HCT116 (cell line): Measurements from ENCODE around the gene POLH. TPM values are rescaled to one million over a fixed set of nuclear protein-coding genes. Genes with fewer than 3 reads are reported as not detected.
"Not testable (repeated sequence)": the region's sequence is repeated elsewhere in the genome, so short reads cannot be mapped to it uniquely, and the experiment has no call there.

Experiments
- ATAC-seq: fragments of 200-7000 bp; cut with Tn5 transposase; 2 replicates; pipeline ENCODE4 v1.9.1; 2020; ENCODE audit warnings: mild to moderate bottlenecking, moderate library complexity
- BruUV-seq: library from RNA; stranded (reverse); fragments of 400-500 nt; replicated peaks from 2 replicates; lab custom pipeline; 2021; lab: Mats Ljungman, UMichigan
- CTCF ChIA-PET: fragments of 300-600 bp; sonication (Branson Sonifier 250); formaldehyde crosslinking; loops from one replicate; lab custom pipeline; 2021; ENCODE audit warnings: antibody characterized with exemption; lab: Charles Lee
- POLR2A ChIA-PET: fragments of 300-600, 350-600 bp; sonication (Branson Sonifier 250); formaldehyde crosslinking; loops from one replicate; lab custom pipeline; 2021; ENCODE audit warnings: antibody characterized with exemption; lab: Charles Lee
- RAD21 ChIA-PET, 2 experiments: fragments of 300-600 bp; sonication (Branson Sonifier 250); formaldehyde crosslinking; loops; one replicate each; lab custom pipeline; 2023; ENCODE audit warnings: low total read pairs in 2 of 2; ENCODE audit not compliant: uncharacterized antibody in 2 of 2, unreplicated experiment in 2 of 2, low non-redundant PET in 1 of 2; lab: Charles Lee
- DNase-seq: peaks from one replicate; pipeline ENCODE4 v3.0.0-alpha.2; 2010; ENCODE audit warnings: low read depth, low spot score
- H2AFZ ChIP-seq: fragments of 200-600 bp; shearing (Covaris generic), sonication (generic); 2 replicates; pipeline ENCODE4 v1.6.1; 2017; ENCODE audit warnings: low read depth, mixed run types, mixed read lengths, antibody characterized with exemption, low read length; ENCODE audit not compliant: poor library complexity, severe bottlenecking
- H3K27ac ChIP-seq: 2 replicates; pipeline ENCODE4 v1.5.1; 2012; ENCODE audit warnings: low read depth, low read length
- H3K27me3 ChIP-seq: fragments of 200-600 bp; sonication (generic); 2 replicates; pipeline ENCODE4 v1.6.1; 2016; ENCODE audit warnings: mixed run types, low read length, mixed read lengths; ENCODE audit not compliant: insufficient read depth
- H3K36me3 ChIP-seq, 2 experiments: fragments of 200-500 bp in 1 of 2; fragments of 200-600 bp in 1 of 2; sonication (Bioruptor generic) in 1 of 2; sonication (generic) in 1 of 2; 2 replicates each; pipeline versions ENCODE4 v1.5.1 to v1.6.1; 2014 to 2016; ENCODE audit warnings: low read length in 2 of 2, inconsistent platforms in 1 of 2, mixed read lengths in 1 of 2, mixed run types in 1 of 2; ENCODE audit not compliant: insufficient read depth in 2 of 2, control insufficient read depth in 1 of 2
- H3K4me1 ChIP-seq, 2 experiments: fragments of 200-600 bp in 1 of 2; sonication (generic) in 1 of 2; 2 replicates each; pipeline versions ENCODE4 v1.5.1 to v1.6.1; 2012 to 2017; ENCODE audit warnings: low read length in 2 of 2, inconsistent platforms in 1 of 2, mild to moderate bottlenecking in 1 of 2, mixed read lengths in 1 of 2, mixed run types in 1 of 2, moderate library complexity in 1 of 2; ENCODE audit not compliant: insufficient read depth in 2 of 2, control insufficient read depth in 1 of 2
- H3K4me2 ChIP-seq: fragments of 200-600 bp; sonication (generic); 2 replicates; pipeline ENCODE4 v1.6.1; 2017; ENCODE audit warnings: mixed run types, low read length, mixed read lengths
- H3K4me3 ChIP-seq, 2 experiments: fragments of 200-600 bp in 1 of 2; sonication (generic) in 1 of 2; replicated peaks in 1 of 2; 2 replicates each; pipeline ENCODE4 v1.5.1; 2011 to 2016; ENCODE audit warnings: low read length in 2 of 2, control low read depth in 1 of 2, low read depth in 1 of 2, mild to moderate bottlenecking in 1 of 2, mixed read lengths in 1 of 2, mixed run types in 1 of 2
- H3K79me2 ChIP-seq: fragments of 200-600 bp; sonication (generic); 2 replicates; pipeline ENCODE4 v1.6.1; 2017; ENCODE audit warnings: mild to moderate bottlenecking, mixed run types, low read length, moderate library complexity, mixed read lengths; ENCODE audit not compliant: insufficient read depth
- H3K9ac ChIP-seq: fragments of 200-600 bp; sonication (generic); 2 replicates; pipeline ENCODE4 v1.6.1; 2016; ENCODE audit warnings: low read length, mixed read lengths
- H3K9me2 ChIP-seq: fragments of 200-600 bp; sonication (generic), shearing (Covaris generic); 2 replicates; pipeline ENCODE4 v1.6.1; 2017; ENCODE audit warnings: mixed run types, mild to moderate bottlenecking, moderate library complexity; ENCODE audit not compliant: insufficient read depth
- H3K9me3 ChIP-seq, 2 experiments: fragments of 200-500 bp in 1 of 2; fragments of 200-600 bp in 1 of 2; sonication (Bioruptor generic) in 1 of 2; sonication (generic) in 1 of 2; 2 replicates each; pipeline ENCODE4 v1.6.1; 2014 to 2017; ENCODE audit warnings: low read length in 2 of 2, mixed read lengths in 2 of 2, inconsistent platforms in 1 of 2, low read depth in 1 of 2, mild to moderate bottlenecking in 1 of 2, mixed run types in 1 of 2, moderate library complexity in 1 of 2; ENCODE audit not compliant: control insufficient read depth in 1 of 2, insufficient read depth in 1 of 2
- H4K20me1 ChIP-seq: fragments of 200-600 bp; sonication (generic), shearing (Covaris generic); 2 replicates; pipeline ENCODE4 v1.6.1; 2017; ENCODE audit warnings: mixed run types, mild to moderate bottlenecking, moderate library complexity; ENCODE audit not compliant: insufficient read depth
- CEBPB ChIP-seq: IDR thresholded peaks from 2 replicates; pipeline ENCODE4 v1.6.1; 2012; ENCODE audit warnings: low read depth
- FOSL1 ChIP-seq: IDR thresholded peaks from 2 replicates; pipeline ENCODE4 v1.6.1; 2012; ENCODE audit warnings: low read depth
- RAD21 ChIP-seq: IDR thresholded peaks from 2 replicates; pipeline ENCODE4 v1.6.1; 2012; ENCODE audit warnings: low read depth, mild to moderate bottlenecking
- YY1 ChIP-seq: IDR thresholded peaks from 2 replicates; pipeline ENCODE4 v1.6.1; 2011; ENCODE audit warnings: low read length, low read depth, moderate library complexity, mild to moderate bottlenecking; ENCODE audit not compliant: insufficient replicate concordance; ENCODE audit errors: extremely low read depth
- ZNF274 ChIP-seq: fragments of 200-500 bp; sonication (Bioruptor generic); IDR thresholded peaks from 2 replicates; pipeline ENCODE4 v1.6.1; 2014; ENCODE audit warnings: mild to moderate bottlenecking, low read depth, low read length, inconsistent platforms
- intact Hi-C: fragments of 100-400 bp; cut with micrococcal nuclease; formaldehyde crosslinking; loops from 2 replicates; pipeline ENCODE4 v1.10.0; 2022
- total RNA-seq: library from RNA; stranded (reverse); gene quantifications from one replicate; pipeline ENCODE4 v1.2.1, GENCODE V29; 2021; ENCODE audit not compliant: unreplicated experiment

The POLH gene
- total RNA-seq, 1 experiment from 2014 or later = 20.6 TPM

GRCh38 chr6:43589564-43589963 is 13.6 kb downstream of the POLH start:
- H2AFZ ChIP-seq, H3K27ac ChIP-seq, H3K79me2 ChIP-seq, RAD21 ChIA-PET, BruUV-seq, H3K9ac ChIP-seq, H3K9me2 ChIP-seq, H4K20me1 ChIP-seq, intact Hi-C loops, H3K27me3 ChIP-seq, H3K9me3 ChIP-seq, ATAC-seq, DNase-seq, H3K4me3 ChIP-seq, H3K4me1 ChIP-seq, H3K4me2 ChIP-seq, CTCF ChIA-PET: not testable (repeated sequence)
- peaks cover 28% of the 10 kb centered on the region in 2 experiments for H3K36me3 ChIP-seq
- POLR2A ChIA-PET = interaction anchor here (0.6 kb wide), 1 partner anchor 40 kb away, joined by 3 read pairs; the partner anchor contains the start of gene GTPBP2

- DNase-seq (no peak), ATAC-seq (no peak)
- Histone ChIP-seq H3K27ac (no peak overlapping the region), H2AFZ (no peak overlapping the region), H3K9ac (no peak overlapping the region), H3K4me2 (no peak overlapping the region), H3K9me2 (no peaks in the 10 kb centered on the region), H3K79me2 (peaks cover 5% of the 10 kb centered on the region; the same call in 1 of the 2 replicates), H3K27me3 (no peaks in the 10 kb centered on the region), H3K4me3 (no peak overlapping the region), H3K4me1 (no peaks in the 10 kb centered on the region), H3K9me3 (no peaks in the 10 kb centered on the region), H4K20me1 (no peaks in the 10 kb centered on the region), H3K36me3 (peaks cover 14 to 19% of the 10 kb centered on the region in 2 experiments; a peak in 3 of 4 replicates)
- BruUV-seq = no TSS peak
- ChIA-PET CTCF (no interaction called here), POLR2A (no interaction called here), RAD21 (no interaction called here)
- no peak for TF ChIP-seq RAD21
- TF ChIP-seq FOSL1 = no peak
- no peak for TF ChIP-seq CEBPB
- no peak for TF ChIP-seq YY1
- no peak for TF ChIP-seq ZNF274
- intact Hi-C loops = no loop called here
Observed at GRCh38 chr6:43593938-43594337, 18.0 kb downstream of the POLH start.
